NCI-H1436 (cell line): Measurements from ENCODE around the gene PPP2R5C.

Experiments used
- DNase-seq: peaks from one replicate; lab custom pipeline; 2025; lab: John Stamatoyannopoulos, UW

Gene PPP2R5C

GRCh38 chr14:101755591-101756324 lies 5.8 kb upstream of the PPP2R5C start:
- no peak for DNase-seq

- no peak for DNase-seq
These were observed 4.3 kb upstream of the PPP2R5C start for GRCh38 chr14:101757064-101757838.

GRCh38 chr14:101757839-101758211 lies 3.7 kb upstream of the PPP2R5C start:
- no peak for DNase-seq

- no peak for DNase-seq
These were observed 2.5 kb upstream of the PPP2R5C start for GRCh38 chr14:101758913-101759593.

- peak; percentile 98 for DNase-seq
These were observed 1.1 kb upstream of the PPP2R5C start for GRCh38 chr14:101760138-101761011.

DNA sequence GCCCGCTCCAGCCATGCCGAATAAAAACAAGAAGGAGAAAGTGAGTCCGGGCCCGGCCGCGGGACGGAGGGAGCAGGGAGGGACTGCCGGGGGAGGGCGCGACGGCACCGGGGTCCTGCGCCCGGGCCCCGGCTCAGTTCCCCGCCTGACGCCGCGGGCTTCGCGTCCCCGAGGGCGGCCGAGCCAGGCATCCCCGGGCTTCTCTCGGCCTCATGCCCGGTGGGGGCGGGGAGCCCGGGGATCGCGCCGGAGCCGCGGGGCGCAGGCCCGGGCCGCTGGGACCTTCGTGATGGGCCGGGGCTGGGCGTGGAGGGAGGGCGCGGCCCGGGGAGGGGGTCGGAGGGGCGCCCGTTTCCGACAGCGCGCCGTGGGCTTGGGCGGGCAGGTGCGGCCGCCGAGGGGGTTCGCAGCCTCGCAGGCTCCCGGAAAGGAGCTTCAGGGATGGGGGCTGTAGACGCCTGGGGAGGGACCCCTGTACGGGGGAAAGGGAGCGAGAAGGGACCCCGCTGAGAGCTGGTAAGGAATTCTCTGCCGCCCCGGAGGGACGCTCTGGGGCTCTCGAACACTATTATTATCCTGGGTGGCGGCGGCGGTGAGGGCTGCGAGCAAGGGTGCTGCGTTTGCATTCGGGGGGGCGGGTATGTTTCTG lies 496 bp downstream of the PPP2R5C start:
- no peak for DNase-seq

- DNase-seq = no peak
These were observed 1.1 kb downstream of the PPP2R5C start for GRCh38 chr14:101762530-101763101.

- DNase-seq = no peak
These were observed 2.6 kb downstream of the PPP2R5C start for GRCh38 chr14:101763941-101764709.

GRCh38 chr14:101767618-101768362 lies 6.3 kb downstream of the PPP2R5C start:
- no peak for DNase-seq

- no peak for DNase-seq
These were observed 8.7 kb downstream of the PPP2R5C start for GRCh38 chr14:101770183-101770582.

DNA sequence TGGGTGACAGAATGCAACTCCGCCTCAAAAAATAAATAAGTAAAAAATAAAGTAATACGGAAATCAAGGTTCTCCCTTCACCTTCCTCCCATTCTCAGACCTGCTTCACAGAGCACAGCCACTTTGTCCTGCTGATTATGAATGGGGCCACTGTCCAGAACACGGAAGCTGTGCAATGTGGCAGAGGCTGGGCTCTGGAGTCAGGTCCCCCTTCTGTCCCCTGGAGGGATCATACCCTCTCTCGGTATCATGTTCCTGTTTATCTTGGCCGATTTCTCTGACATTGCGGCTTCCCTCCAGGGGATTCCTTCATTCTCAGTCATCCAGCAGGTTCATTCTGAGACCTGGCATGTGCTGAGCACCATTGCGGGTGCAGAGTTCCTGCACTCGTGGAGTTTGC lies 11.3 kb downstream of the PPP2R5C start:
- no peak for DNase-seq

GRCh38 chr14:101773378-101773777 lies 11.9 kb downstream of the PPP2R5C start:
- no peak for DNase-seq

DNA sequence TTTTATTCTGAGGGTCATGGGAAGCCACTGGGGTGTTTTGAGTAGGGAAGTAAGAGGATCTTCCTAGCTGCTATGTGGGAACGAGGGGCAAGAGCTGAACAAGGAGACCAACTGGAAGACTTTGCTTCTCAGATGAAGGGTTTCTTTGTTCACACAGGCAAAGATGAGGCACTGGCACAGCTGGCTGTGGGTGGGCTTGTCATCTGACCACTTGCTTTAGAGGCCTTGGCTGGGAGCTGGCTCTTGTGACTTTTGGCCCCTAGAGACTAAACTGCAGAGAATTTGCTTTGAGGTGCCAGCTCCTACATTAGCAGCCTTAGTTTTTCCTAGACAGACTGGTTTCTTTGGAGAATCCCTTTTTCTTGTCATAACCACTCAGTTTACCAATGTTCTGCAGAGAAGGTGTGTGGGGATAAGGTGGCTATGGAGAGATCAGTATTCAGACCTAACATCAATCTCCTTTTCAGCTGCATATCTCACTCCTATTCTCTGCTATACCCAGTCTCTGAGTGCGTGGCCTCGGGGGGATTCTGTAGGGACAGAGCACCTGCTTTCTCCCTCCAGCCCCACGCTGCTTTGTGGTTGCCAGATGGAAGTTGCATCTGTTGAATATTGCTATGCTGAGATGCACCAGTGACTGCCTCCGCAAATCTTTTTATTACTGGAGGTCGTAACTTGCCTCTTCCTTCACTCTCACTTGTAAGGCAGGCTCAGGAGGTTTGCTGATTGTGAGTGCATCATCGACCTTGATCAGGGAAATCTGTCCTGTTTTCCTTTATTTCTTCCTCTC lies 12.7 kb downstream of the PPP2R5C start:
- peak; percentile 55 for DNase-seq

DNA sequence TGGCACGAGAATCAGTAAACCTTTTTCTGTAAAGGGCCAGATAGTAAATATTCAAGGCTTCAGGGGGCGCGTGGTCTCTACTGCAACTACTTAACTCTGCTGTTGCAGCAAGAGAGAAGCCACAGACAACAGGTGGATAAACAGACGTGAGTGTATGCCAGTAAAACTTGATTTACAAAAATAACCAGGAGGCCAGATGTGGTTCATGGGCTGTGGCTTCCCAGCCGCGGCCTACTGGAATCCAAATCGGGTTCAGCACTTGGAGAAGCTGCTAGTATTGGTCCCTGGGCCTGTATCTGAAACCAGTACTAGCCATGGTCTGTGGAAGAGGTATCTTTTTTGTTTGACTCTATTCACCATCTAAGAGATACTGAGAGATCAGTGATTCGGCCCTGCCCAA lies 13.3 kb downstream of the PPP2R5C start:
- no peak for DNase-seq

- no peak for DNase-seq
These were observed 14.3 kb downstream of the PPP2R5C start for GRCh38 chr14:101775826-101776225.

GRCh38 chr14:101776344-101776743 lies 14.8 kb downstream of the PPP2R5C start:
- no peak for DNase-seq

DNA sequence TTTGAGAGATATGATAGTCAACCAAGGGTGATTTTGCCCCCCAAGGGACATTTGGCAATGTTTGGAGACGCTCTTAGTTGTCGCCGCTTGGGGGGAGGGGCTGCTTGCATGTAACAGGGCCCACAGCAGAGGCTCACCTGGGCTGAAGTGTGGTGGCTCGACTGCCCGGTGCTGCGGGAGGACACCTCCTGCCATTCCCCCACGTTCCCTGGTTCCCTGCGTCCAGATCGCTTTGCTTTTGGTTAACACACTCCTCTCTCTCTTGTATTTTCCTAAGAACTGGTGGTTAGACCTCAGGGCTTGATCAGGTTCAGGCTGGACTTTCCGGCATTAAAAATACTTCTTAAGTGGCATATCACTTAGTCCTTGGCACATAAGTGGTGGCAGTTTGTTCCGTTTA lies 18.9 kb downstream of the PPP2R5C start:
- DNase-seq = no peak

DNA sequence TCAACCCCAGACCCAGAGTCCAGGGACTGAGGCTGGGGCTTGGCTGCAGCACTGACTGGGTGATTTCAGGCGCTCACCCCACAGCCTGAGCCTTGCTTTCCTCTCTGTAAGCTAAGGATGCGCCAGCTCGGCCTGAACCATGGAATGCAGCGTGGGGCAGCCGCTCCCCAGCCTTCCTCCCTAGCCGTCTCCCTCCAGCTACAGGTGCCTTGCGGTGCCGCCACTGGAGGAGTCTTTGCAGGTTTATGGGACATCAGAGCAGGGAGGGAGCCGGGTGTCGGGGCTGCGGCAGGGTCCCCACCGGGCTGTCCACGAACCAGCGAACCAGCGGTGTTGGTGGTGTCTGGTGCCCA lies 19.4 kb downstream of the PPP2R5C start:
- no peak for DNase-seq
